ENCODE data around the gene RNF130. TPM values are rescaled to one million over a fixed set of nuclear protein-coding genes. Genes with fewer than 3 reads are reported as not detected.

RNF130 gene
- total and polyA plus RNA-seq, 4 donors, result 24.9 to 93.1 (median 51.4) TPM

- Histone ChIP-seq H3K9me3 (ENCODE audit: control insufficient read depth in 4 of 4, low read length in 3 of 4) (no peaks in the 10 kb centered on the region), H3K27me3 (ENCODE audit: control insufficient read depth in 4 of 4, insufficient read depth in 4 of 4, low read length in 3 of 4) (no peaks in the 10 kb centered on the region), H3K27ac (ENCODE audit: low read depth in 1 of 2, low read length in 2 of 2) (no peak overlapping the region), H3K4me3 (ENCODE audit: low read depth in 1 of 3, low read length in 3 of 3) (no peak overlapping the region), H3K4me1 (ENCODE audit: control insufficient read depth in 4 of 4, insufficient read depth in 4 of 4, low read length in 3 of 4) (peaks cover 0 to 13% (median 11%) of the 10 kb centered on the region in 4 donors), H3K9ac (ENCODE audit: low read depth in 1 of 2, low read length in 2 of 2) (no peak overlapping the region), H3K36me3 (ENCODE audit: control insufficient read depth in 4 of 4, insufficient read depth in 3 of 4, low read depth in 1 of 4, low read length in 3 of 4) (no peaks in the 10 kb centered on the region)
- 88% methylated on average over 9 of the region's 9 CpGs for WGBS
- no peak for DNase-seq (ENCODE audit: low spot score)
- TF ChIP-seq YY1 (IDR thresholded peaks at IDR 0.05) (no peak), FOXA2 (IDR thresholded peaks at IDR 0.05) (no peak), FOXA1 (IDR thresholded peaks at IDR 0.05) (no peak), HNF4A (conservative IDR thresholded peaks at IDR 0.05) (no peak)
Measured at GRCh38 chr5:180095545-180095944, 24.0 kb upstream of the RNF130 start.

GRCh38 chr5:180093651-180094382, 22.3 kb upstream of the RNF130 start:
- H3K27ac ChIP-seq (ENCODE audit: low read depth in 1 of 2, low read length in 2 of 2), result no peak overlapping the region
- no peak for DNase-seq (ENCODE audit: low spot score)
- no peak overlapping the region for H3K4me3 ChIP-seq (ENCODE audit: low read depth in 1 of 3, low read length in 3 of 3)
- H3K4me1 ChIP-seq (ENCODE audit: control insufficient read depth in 4 of 4, insufficient read depth in 4 of 4, low read length in 3 of 4), result peaks cover 0 to 15% (median 11%) of the 10 kb centered on the region in 4 donors
- H3K9ac ChIP-seq (ENCODE audit: low read depth in 1 of 2, low read length in 2 of 2), result no peak overlapping the region
- H3K27me3 ChIP-seq (ENCODE audit: control insufficient read depth in 4 of 4, insufficient read depth in 4 of 4, low read length in 3 of 4), result no peaks in the 10 kb centered on the region
- H3K9me3 ChIP-seq (ENCODE audit: control insufficient read depth in 4 of 4, low read length in 3 of 4), result no peaks in the 10 kb centered on the region
- H3K36me3 ChIP-seq (ENCODE audit: control insufficient read depth in 4 of 4, insufficient read depth in 3 of 4, low read depth in 1 of 4, low read length in 3 of 4), result no peaks in the 10 kb centered on the region
- TF ChIP-seq EGR1 (IDR thresholded peaks at IDR 0.05; ENCODE audit: low read depth in 2 of 2), result no peak
- TF ChIP-seq SP1 (IDR thresholded peaks at IDR 0.05), result peak; percentile 31
- 76% methylated on average over 9 of the region's 9 CpGs for WGBS

GRCh38 chr5:180093241-180093640, 21.7 kb upstream of the RNF130 start:
- TF ChIP-seq EGR1 (IDR thresholded peaks at IDR 0.05; ENCODE audit: low read depth in 2 of 2), result no peak
- no peak for TF ChIP-seq GABPA (IDR thresholded peaks at IDR 0.05 in 1 of 2, conservative IDR thresholded peaks at IDR 0.05 in 1 of 2)
- no peak for TF ChIP-seq YY1 (IDR thresholded peaks at IDR 0.05)
- TF ChIP-seq SP1 (IDR thresholded peaks at IDR 0.05), result no peak
- no peak for TF ChIP-seq NR2F2 (IDR thresholded peaks at IDR 0.05)
- no peak for TF ChIP-seq MAX (IDR thresholded peaks at IDR 0.05)
- no peak for TF ChIP-seq HNF4G (IDR thresholded peaks at IDR 0.05)
- TF ChIP-seq HNF4A (conservative IDR thresholded peaks at IDR 0.05), result no peak
- TF ChIP-seq REST (IDR thresholded peaks at IDR 0.05), result no peak
- no peak for TF ChIP-seq ZBTB33 (IDR thresholded peaks at IDR 0.05)
- TF ChIP-seq RAD21 (IDR thresholded peaks at IDR 0.05), result no peak
- no peak for TF ChIP-seq TAF1 (conservative IDR thresholded peaks at IDR 0.05)
- no peak for TF ChIP-seq RXRA (IDR thresholded peaks at IDR 0.05)
- TF ChIP-seq FOXA1 (IDR thresholded peaks at IDR 0.05), result no peak
- 95% methylated on average over 6 of the region's 6 CpGs for WGBS
- Histone ChIP-seq H3K36me3 (ENCODE audit: control insufficient read depth in 4 of 4, insufficient read depth in 3 of 4, low read depth in 1 of 4, low read length in 3 of 4) (no peaks in the 10 kb centered on the region), H3K9me3 (ENCODE audit: control insufficient read depth in 4 of 4, low read length in 3 of 4) (no peaks in the 10 kb centered on the region), H3K4me1 (ENCODE audit: control insufficient read depth in 4 of 4, insufficient read depth in 4 of 4, low read length in 3 of 4) (peaks cover 0 to 15% (median 11%) of the 10 kb centered on the region in 4 donors), H3K9ac (ENCODE audit: low read depth in 1 of 2, low read length in 2 of 2) (no peak overlapping the region), H3K27ac (ENCODE audit: low read depth in 1 of 2, low read length in 2 of 2) (no peak overlapping the region), H3K4me3 (ENCODE audit: low read depth in 1 of 3, low read length in 3 of 3) (no peak overlapping the region), H3K27me3 (ENCODE audit: control insufficient read depth in 4 of 4, insufficient read depth in 4 of 4, low read length in 3 of 4) (no peaks in the 10 kb centered on the region)
- no peak for DNase-seq (ENCODE audit: low spot score)
